ENCODE results near the gene ZNF331.

Gene ZNF331

GRCh38 chr19:53518716-53519115 lies 19.2 kb upstream of the ZNF331 start:
- intact Hi-C loops (cut with DNase I): loop anchor here (10.0 kb wide), 1 partner anchor 324 kb away; the partner anchor contains the start of gene ZNF665
- DNase-seq: no peak

DNA sequence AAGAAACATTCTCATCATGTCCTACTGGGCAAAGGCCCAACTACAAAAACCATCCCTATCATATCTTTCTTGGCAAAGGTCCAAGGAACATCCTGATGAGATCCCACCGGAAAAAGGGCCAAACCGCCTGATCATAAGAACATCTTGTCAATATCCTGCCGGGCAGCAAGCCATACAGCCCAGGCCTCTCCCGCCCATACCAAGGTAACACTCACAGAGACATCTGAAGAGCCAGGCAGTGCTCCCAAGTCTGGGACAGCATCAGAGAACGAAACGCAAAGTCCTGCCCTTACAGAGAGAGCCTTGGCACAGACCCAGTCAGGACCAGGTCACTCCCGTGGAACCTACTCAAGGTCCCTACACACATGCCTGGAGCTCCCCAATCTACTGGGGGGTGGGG lies 18.5 kb upstream of the ZNF331 start:
- DNase-seq: no peak
- intact Hi-C loops (cut with DNase I): loop anchor here (10.0 kb wide), 1 partner anchor 325 kb away; the partner anchor contains the start of gene ZNF665

GRCh38 chr19:53520163-53520546 lies 17.8 kb upstream of the ZNF331 start:
- intact Hi-C loops (cut with DNase I): no loop called here
- DNase-seq: peak in 1 of 42 donors; percentile 37

DNA sequence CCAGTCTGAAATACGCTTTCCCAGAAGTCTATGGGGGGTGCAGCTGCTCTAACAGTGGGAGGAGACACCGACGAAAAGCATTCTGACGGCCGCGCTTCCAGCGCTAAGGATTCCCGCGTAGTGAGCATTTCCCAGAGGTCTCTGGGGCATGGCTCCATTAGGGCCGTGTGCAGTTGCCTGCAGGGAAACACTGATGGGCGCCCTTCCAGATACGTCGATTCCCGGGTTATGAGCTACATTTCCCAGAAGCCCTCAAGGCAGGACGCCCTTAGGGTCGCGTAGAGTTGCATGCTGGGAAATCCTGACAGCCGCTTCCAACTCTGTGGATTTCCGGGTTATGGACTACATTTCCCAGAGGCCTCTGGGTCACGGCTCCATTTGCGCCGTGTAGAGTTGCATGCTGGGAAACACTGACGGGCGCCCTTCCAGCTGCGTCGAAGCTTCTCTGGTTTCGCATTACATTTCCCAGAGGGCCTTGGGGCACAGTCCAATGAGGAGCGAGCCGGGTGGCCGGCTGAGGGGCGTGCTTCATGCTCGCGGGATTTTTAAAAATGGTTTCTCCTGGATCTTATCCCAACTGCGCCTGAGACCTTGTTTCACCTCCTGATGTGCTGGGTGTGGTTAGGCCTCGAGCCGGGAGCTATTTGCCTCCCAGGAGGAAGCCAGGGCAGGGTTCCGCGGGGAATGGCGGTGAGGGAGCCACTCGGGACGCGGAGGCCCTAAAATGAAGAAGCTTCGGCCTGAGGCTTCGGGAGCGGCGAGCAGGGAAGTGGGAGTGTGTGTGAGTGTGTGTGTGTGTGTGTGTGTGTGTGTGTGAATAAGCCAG lies 17.2 kb upstream of the ZNF331 start:
- DNase-seq: peak; percentile 93 to 99 (median 97)
- intact Hi-C loops (cut with DNase I): no loop called here

DNA sequence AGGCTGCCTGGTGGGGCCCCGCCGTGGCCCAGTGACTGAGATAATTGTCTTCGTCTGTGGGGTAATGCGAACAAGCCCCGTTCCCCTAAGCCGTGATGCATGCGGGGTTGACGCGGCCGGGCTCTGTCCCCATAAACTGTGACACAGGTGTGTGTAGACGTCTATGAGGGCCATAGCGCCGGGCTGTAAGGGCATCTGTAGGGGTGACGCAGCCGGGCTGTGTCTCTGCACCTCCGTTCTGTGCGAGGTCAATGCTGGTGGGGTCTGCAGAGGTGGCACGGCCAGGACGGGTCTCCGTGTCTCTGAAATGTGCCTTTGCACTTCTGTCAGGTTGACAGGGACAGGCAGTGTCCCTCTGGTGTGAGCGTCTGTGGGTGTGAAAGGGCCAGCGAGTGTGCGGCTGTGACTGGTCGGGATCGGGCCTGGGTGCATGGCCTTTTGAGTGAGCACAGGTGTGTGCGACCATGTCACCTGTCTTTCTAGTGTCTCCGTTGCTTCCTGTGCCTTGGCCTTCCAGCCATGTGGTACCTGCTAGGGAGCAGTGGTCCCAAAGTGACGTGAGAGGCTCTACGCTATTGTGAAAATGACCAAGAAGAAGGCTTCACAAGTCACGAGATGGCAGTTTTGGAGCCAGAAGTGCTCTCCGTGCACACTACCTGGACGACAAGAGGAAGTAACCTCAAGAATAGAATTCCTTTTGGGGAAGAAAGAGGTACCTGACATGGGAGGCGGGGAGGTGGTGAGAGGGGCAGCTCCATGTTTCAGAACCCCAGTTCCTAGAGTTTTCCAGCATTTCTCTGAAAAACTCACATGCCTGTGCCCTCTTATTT lies 16.4 kb upstream of the ZNF331 start:
- intact Hi-C loops (cut with DNase I): no loop called here
- peak in 4 of 42 donors; percentile 2 to 26 (median 14) for DNase-seq

- no peak for DNase-seq
- intact Hi-C loops (cut with DNase I): no loop called here
Observed at GRCh38 chr19:53525922-53526321, 12.0 kb upstream of the ZNF331 start.

DNA sequence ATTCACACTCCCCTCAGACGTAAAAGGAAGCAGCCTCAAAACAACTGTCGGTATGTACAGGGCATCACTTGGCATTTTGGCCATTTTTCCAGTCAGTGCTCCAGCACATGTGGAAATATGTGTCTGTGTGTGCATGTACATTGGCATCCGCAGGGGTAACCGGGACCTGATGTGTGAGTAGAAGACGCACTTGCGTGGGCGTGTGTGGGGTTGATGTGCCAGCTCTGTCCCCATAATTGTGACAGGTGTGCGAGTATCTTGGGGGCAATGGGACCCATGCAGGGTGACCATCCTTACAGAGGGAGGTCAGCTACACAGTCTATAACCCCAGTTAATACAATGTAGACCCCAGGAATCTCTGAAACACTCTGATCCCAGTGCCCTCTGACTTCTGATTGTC lies 7.3 kb upstream of the ZNF331 start:
- no peak for DNase-seq
- intact Hi-C loops (cut with DNase I): no loop called here

GRCh38 chr19:53531457-53531856 lies 6.5 kb upstream of the ZNF331 start:
- intact Hi-C loops (cut with DNase I): no loop called here
- DNase-seq: no peak

- intact Hi-C loops (cut with DNase I): no loop called here
- no peak for DNase-seq
Observed at GRCh38 chr19:53532362-53532761, 5.6 kb upstream of the ZNF331 start.

DNA sequence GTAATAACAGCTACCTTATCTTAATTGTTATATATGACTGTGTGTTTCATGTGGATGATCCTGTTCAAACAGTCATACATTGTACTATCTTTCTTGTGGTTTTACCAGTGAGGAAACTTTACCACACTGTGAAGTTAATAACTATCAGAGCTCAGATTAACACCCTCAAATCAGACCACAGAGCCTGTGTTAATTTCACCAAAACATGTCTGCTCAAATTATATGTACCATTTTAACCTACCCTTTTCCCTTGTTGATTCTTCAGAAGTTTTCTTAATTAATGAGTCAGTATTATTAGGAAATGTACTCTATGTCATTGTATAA lies 1.8 kb upstream of the ZNF331 start:
- intact Hi-C loops (cut with DNase I): no loop called here
- DNase-seq: no peak

GRCh38 chr19:53537121-53537520 lies 824 bp upstream of the ZNF331 start:
- peak in 2 of 42 donors; percentile 10 to 37 for DNase-seq
- intact Hi-C loops (cut with DNase I): no loop called here

- intact Hi-C loops (cut with DNase I): loop anchor here (2.0 kb wide), 1 partner anchor 16 kb away; no protein-coding TSS in a partner anchor
- peak in 11 of 42 donors; percentile 7 to 50 (median 25) for DNase-seq
Observed at GRCh38 chr19:53538378-53539109, 599 bp downstream of the ZNF331 start.

- intact Hi-C loops (cut with DNase I): no loop called here
Observed at GRCh38 chr19:53540091-53540490, 2.1 kb downstream of the ZNF331 start.

DNA sequence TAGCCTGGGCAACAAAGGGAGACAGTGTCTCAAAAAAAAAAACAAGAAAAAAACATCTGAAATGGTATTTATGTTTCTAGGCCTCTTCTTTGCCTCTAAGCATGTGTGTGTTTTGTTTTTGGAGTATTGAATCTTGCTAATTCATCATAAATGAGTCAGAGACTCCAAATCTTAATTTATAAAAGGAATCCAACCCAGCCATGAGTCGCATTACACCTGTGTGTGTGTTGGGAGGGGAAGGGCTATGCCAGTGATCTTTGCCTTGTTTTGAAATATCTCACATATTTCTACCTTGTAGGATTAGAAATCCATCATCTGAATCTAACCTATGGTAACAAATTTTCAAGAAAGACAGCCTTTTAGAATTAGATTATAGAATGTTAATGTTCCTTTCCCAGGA lies 4.0 kb downstream of the ZNF331 start:
- intact Hi-C loops (cut with DNase I): no loop called here
- DNase-seq: no peak

More at GRCh38 chr19:53540091-53540490, 2.1 kb downstream of the ZNF331 start:
- no peak for DNase-seq

DNA sequence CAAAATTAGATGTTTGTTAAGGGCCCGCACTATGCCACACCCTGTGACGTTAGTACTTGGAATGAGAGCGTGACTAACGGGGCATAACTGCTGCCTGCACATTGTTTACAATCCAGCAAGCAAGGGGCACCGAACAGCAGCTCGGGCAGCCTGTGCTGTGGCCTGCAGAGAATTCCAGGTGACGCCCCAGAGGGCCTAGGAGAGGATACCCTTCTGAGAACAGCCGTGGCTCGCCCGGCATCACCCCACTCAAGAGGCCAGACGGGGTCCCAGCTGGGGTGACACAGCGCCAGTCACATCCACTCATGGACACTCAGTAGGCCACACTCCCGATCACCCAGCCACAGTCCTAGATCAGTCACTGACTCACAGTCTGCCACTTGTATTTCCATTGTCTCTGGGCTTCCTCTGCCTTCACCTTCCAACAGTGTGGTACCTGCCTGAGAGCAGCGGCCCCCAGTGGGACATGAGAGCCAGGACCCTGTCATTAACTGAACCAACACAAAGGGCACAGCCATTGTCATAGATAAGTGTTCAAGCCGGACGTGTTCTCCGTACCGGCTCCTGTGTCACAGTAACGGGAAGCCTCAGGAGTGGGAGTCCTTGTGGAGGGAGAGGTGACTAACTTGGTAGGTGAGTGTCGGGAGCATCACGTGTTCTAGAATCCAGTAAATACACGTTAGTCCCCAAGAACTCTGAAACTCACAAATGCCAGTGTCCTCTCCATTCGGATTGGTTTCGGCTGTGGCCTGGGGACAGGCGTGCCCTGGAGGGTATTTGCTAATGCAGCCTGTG lies 7.5 kb downstream of the ZNF331 start:
- intact Hi-C loops (cut with DNase I): no loop called here
- peak in 3 of 42 donors; percentile 10 to 17 (median 13) for DNase-seq

DNA sequence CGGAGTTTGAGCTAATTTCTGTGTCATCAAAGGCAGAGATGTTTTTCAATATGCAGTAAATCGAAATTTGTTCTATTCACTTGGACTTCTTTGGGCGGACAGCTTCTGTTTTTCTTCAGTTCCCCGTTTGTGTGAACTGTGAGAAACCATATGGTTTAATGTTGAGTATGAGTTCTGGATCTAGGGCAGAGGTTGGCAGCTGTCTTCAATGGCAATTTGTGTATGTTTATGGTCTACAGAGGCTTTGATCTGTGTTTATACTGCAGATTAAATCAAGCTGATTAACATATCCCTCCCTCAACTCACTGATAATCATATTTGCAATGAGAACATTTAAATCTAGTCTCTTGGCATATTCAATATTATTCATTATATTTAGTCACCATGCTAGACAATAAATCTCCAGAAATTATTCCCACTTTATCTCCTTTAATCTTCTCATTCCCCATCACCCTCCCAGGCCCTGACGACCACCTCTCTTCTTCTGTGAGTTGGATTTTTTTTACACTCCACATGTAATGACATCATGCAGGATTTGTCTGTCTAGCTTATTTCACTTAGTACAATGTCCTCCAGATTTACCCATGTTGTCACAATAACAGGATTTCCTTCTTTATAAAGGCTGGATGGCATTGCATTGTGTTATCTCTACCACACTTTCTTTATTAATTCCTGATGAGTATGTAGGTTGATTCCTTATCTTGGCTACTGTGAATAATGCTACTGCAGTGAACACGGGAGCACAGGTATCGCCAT lies 9.0 kb downstream of the ZNF331 start:
- DNase-seq: no peak
- intact Hi-C loops (cut with DNase I): no loop called here

DNA sequence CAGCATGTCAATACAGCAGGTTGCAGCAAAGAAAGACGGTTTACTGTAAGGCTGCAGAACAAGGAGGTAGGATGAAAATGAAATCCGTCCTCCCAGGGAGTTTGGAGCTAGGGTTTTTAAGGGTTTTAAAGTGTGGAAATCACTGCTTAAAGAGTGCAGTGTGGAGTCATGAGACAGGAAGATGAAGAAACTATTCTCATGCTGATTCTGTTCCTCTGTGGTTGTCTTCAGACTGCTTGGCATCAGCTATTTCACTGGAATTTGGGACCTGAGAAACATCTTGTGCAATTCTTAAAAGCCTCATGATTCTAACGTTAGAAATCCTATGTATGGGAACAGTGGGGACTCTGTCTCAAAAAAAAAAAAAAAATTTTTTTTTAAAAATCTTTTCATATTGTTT lies 11.4 kb downstream of the ZNF331 start:
- no peak for DNase-seq
- intact Hi-C loops (cut with DNase I): no loop called here

All from head of caudate nucleus (tissue), 42 donors.